Measurements from ENCODE around the gene FDX1. TPM values are rescaled to one million over a fixed set of nuclear protein-coding genes. Genes with fewer than 3 reads are reported as not detected.

The FDX1 gene
- total and polyA plus RNA-seq, 2 of the 8 experiments (the other 6 are each of a cell fraction or from before 2014, with no cell fraction given): 3.7 to 9.6 TPM

DNA sequence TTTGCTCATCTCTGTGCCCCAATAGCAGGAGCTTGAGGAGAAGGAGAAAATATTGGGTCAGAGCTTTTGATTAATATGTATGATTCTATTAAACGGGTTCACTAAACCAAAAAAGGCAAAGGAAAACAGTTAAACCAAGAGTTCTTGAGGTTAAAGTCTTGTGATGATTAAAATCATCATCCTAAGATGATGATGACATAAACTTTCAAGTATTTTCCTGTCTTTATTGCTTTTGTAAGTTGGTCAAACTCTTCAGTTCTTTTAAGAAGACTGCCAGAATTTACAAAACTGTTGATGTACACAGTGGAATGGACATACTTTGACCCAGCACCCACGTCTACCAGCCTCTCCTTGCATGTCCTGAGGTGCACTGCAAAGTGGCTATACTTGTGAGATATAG lies 41.0 kb downstream of the FDX1 start:
- H2BK20ac ChIP-seq (ENCODE audit: low read length): no peak overlapping the region
- DNase-seq (ENCODE audit: low read depth in 1 of 2, low spot score in 2 of 2) (no peak), FAIRE-seq (no peak)
- ChIA-PET POLR2A (ENCODE audit: partially characterized antibody) (no interaction called here), CTCF (ENCODE audit: partially characterized antibody) (interaction anchor here (0.5 to 4.8 kb wide), 8 partner anchors 8 to 958 kb away, joined by 3 to 30 read pairs (median 5); no protein-coding TSS in a partner anchor)
- H4K91ac ChIP-seq (replicated peaks; ENCODE audit: insufficient read length, low read length): no peak overlapping the region
- no peak overlapping the region for H3K4me2 ChIP-seq (ENCODE audit: insufficient read depth in 1 of 2, low read depth in 2 of 2, low read length in 2 of 2)
- no peak overlapping the region for H4K5ac ChIP-seq (ENCODE audit: insufficient read length, low read depth, low read length)
- H3K36me3 ChIP-seq (ENCODE audit: control insufficient read depth in 2 of 4, insufficient read depth in 4 of 4, low read length in 3 of 4): no peaks in the 10 kb centered on the region
- no peak overlapping the region for H3K23ac ChIP-seq (ENCODE audit: insufficient read length)
- no peak overlapping the region for H3K4me3 ChIP-seq (ENCODE audit: extremely low read depth in 1 of 4, insufficient read depth in 2 of 4, low read depth in 3 of 4, low read length in 4 of 4)
- 75% methylated on average over 2 of the region's 2 CpGs; no CpG with 5 or more reads in 1 of the 2 experiments for WGBS, 2 experiments (ENCODE audit: extremely low coverage in 1 of 2, insufficient coverage in 1 of 2, insufficient read length in 1 of 2, insufficient replicate concordance in 2 of 2, low coverage in 1 of 2, low lambda C conversion rate in 2 of 2, missing lambda C conversion rate in 1 of 2)
- no peak overlapping the region for H2AK5ac ChIP-seq (ENCODE audit: low read depth, low read length)
- no peaks in the 10 kb centered on the region for H3K27me3 ChIP-seq (replicated peaks in 1 of 4; ENCODE audit: control insufficient read depth in 3 of 4, extremely low read depth in 1 of 4, insufficient read depth in 3 of 4, low read length in 3 of 4)
- no peaks in the 10 kb centered on the region for H4K20me1 ChIP-seq (replicated peaks in 1 of 2; ENCODE audit: control insufficient read depth in 1 of 2, insufficient read depth in 2 of 2, low read length in 2 of 2)
- no peak overlapping the region for H3K18ac ChIP-seq (ENCODE audit: extremely low read depth, low read length)
- H3K23me2 ChIP-seq (ENCODE audit: low read depth, low read length): no peaks in the 10 kb centered on the region
- no peak overlapping the region for H2BK120ac ChIP-seq (replicated peaks; ENCODE audit: low read depth, low read length)
- no peak overlapping the region for H3K56ac ChIP-seq (replicated peaks; ENCODE audit: insufficient read length, low read depth, low read length)
- no peak overlapping the region for H2BK12ac ChIP-seq (ENCODE audit: low read depth, low read length)
- no peak overlapping the region for H3K27ac ChIP-seq (ENCODE audit: low read depth, low read length)
- no peak overlapping the region for H2AFZ ChIP-seq (ENCODE audit: low read length)
- H2BK5ac ChIP-seq (ENCODE audit: low read depth, low read length): no peak overlapping the region
- H2BK15ac ChIP-seq (ENCODE audit: low read length): no peak overlapping the region
- H3K9ac ChIP-seq (replicated peaks in 1 of 4; ENCODE audit: extremely low read depth in 1 of 4, low read depth in 3 of 4, low read length in 3 of 4): no peak overlapping the region
- H3K4me1 ChIP-seq (replicated peaks in 1 of 4; ENCODE audit: control insufficient read depth in 3 of 4, insufficient read depth in 4 of 4, low read length in 3 of 4): peaks cover 2 to 10% (median 4%) of the 10 kb centered on the region in 4 experiments
- no peaks in the 10 kb centered on the region for H3K79me2 ChIP-seq (ENCODE audit: control insufficient read depth in 1 of 2, insufficient read depth in 2 of 2, low read length in 2 of 2)
- no peak overlapping the region for H3K4ac ChIP-seq (replicated peaks; ENCODE audit: insufficient read length, low read depth, low read length)
- H3K14ac ChIP-seq (ENCODE audit: insufficient read length): no peak overlapping the region
- H3K79me1 ChIP-seq (ENCODE audit: low read depth, low read length): no peaks in the 10 kb centered on the region
- no peaks in the 10 kb centered on the region for H3K9me3 ChIP-seq (ENCODE audit: insufficient read depth in 2 of 2, low read depth in 1 of 2, low read length in 1 of 2)
- H4K8ac ChIP-seq (ENCODE audit: extremely low read depth, insufficient read depth, low read length): no peak overlapping the region
- TF ChIP-seq, protein P1, sequence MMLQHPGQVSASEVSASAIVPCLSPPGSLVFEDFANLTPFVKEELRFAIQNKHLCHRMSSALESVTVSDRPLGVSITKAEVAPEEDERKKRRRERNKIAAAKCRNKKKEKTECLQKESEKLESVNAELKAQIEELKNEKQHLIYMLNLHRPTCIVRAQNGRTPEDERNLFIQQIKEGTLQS (IDR thresholded peaks at IDR 0.05; ENCODE audit: insufficient read depth, low read depth, low read length): no peak
- TF ChIP-seq TBP (IDR thresholded peaks at IDR 0.05; ENCODE audit: low read depth, low read length) (no peak), EP300 (IDR thresholded peaks at IDR 0.05; ENCODE audit: borderline replicate concordance in 1 of 2, low read depth in 2 of 2, low read length in 2 of 2) (no peak), HDAC2 (IDR thresholded peaks at IDR 0.05; ENCODE audit: borderline replicate concordance in 1 of 2, low read depth in 2 of 2, low read length in 2 of 2) (no peak), JUN (IDR thresholded peaks at IDR 0.05; ENCODE audit: low read depth, low read length) (no peak), GTF2F1 (IDR thresholded peaks at IDR 0.05; ENCODE audit: borderline replicate concordance, low read depth, low read length) (no peak), POU5F1 (IDR thresholded peaks at IDR 0.05; ENCODE audit: low read depth, low read length) (no peak), EGR1 (IDR thresholded peaks at IDR 0.05; ENCODE audit: borderline replicate concordance, low read depth, low read length) (no peak), CREB1 (IDR thresholded peaks at IDR 0.05) (no peak), FOSL1 (IDR thresholded peaks at IDR 0.05; ENCODE audit: insufficient read depth, low read depth, low read length) (no peak), CBX8 (IDR thresholded peaks at IDR 0.05; ENCODE audit: borderline replicate concordance, low read depth, low read length) (no peak), HDAC6 (IDR thresholded peaks at IDR 0.05; ENCODE audit: low read depth, low read length) (no peak), SP2 (IDR thresholded peaks at IDR 0.05; ENCODE audit: low read length) (no peak)
- TF ChIP-seq, protein P2, sequence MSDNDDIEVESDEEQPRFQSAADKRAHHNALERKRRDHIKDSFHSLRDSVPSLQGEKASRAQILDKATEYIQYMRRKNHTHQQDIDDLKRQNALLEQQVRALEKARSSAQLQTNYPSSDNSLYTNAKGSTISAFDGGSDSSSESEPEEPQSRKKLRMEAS (IDR thresholded peaks at IDR 0.05): no peak
